GM18867 (cell line): ENCODE data around the gene MAPK1.
A peak's percentile ranks its signal among the peaks of the same experiment; 100 is the strongest.
"Not testable (repeated sequence)": the region's sequence is repeated elsewhere in the genome, so short reads cannot be mapped to it uniquely, and the experiment has no call there.

ENCODE experiments used
- ATAC-seq: cut with Tn5 transposase; IDR thresholded peaks from one replicate; pipeline ENCODE4 v1.9.1; 2021; ENCODE audit warnings: mild to moderate bottlenecking, moderate library complexity; ENCODE audit not compliant: unreplicated experiment

The MAPK1 gene

DNA sequence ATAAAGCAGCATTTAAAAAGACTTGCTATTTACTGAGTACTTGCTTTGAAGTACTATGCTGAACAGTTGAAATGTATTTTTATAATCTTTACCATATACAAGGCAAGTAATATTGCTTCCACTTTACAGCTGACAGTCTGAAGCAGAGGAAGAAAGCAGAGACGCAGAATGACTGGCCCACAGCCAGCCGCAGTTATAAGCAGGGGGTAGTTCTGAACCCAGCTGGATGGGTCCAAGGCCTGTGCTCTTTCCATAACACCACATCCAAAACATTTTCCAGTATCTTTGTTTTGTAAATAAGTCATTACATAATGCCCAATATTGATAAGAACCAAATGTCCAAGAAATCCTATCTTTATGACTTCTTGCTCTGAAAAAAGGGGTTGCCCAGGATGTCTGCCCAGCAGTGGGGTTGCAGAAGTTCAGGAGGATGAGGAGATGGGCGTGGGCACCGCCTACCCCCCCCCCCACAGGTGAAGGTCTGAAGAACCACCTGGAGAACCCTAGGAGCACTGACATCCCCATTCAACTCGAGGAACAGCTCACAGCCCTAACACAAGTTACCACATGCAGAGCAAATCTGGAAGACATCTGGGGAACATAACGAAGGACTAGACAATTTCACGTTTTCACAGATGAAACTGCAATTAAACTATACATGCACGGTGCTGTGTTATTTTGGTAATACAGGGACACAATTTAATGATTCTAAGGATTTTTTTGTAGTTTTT lies 107.6 kb downstream of the MAPK1 start:
- no peak for ATAC-seq

- no peak for ATAC-seq
These were observed 108.4 kb downstream of the MAPK1 start for GRCh38 chr22:21759093-21759492.

DNA sequence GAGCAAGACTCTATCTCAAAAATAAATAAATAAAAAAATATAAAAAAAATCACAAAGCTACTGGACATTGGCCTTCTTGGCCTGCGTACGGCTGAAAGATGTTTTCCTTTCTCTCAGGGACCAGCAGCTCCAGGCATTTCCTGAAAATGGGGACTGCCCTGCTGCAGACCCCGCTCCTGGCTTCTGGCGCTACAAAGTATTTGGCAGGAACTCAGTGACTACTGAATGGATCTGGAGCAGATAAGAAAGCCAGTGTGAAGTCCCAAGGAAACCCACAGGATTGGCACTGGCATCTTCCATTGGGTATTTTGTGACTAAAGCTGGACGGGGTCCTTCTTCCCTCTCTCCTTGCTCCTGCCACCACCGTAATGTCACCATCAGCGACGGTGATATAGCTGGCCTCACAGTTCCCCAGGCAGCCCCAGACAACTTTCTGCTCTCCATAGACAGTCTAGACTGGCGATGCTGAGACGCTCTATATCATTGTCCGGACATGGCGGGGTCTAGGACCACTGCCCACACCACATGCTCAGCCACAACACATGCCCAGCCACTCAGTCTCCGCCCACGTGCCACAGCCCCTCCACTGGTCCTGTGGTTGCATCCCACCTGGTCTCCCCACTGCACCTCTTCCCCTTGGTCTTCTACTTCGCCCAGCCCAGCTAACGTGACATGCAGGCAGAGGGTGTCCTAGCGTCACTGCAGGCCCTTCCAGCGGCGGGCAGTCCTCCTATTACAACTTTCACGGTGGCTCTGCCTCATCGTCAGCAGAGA lies 109.2 kb downstream of the MAPK1 start:
- ATAC-seq: no peak

GRCh38 chr22:21755851-21756284 lies 111.6 kb downstream of the MAPK1 start:
- ATAC-seq: no peak

- no peak for ATAC-seq
These were observed 112.9 kb downstream of the MAPK1 start for GRCh38 chr22:21754523-21754922.

DNA sequence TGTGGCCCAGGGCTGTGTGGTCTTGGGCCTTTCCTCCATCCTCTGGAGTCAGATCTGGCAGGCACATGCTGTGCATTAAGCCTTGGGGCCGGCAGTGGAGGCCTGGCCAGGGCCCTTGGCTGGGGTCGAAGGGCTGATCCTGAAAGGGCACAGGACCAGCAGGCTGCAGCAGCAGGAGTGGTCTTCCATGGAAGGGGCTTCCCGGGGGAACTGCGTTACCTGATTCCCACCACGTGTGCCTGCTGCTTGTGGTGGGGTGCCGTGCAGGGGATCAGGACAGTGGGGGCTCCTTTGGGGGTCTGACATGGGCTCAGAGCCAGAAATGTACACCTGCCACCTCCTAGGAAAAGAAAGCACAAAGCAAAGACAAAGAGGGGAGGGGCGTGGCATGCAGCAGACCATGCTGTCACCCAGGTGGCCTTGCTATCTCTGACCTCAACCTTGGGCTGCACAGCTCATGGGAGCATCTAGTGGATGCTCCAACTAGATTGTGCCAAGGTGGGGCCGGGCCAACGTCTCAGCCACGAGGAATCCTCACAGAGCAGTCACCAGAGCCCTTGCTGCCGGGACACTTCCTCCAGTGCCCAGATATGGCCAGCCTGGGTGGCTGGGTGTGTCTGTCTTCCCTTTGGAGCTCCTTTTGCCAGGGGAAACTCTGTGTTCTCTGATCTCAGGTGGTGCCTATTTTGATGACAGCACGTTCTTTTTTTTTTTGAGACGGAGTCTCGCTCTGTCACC lies 113.9 kb downstream of the MAPK1 start:
- ATAC-seq: no peak

DNA sequence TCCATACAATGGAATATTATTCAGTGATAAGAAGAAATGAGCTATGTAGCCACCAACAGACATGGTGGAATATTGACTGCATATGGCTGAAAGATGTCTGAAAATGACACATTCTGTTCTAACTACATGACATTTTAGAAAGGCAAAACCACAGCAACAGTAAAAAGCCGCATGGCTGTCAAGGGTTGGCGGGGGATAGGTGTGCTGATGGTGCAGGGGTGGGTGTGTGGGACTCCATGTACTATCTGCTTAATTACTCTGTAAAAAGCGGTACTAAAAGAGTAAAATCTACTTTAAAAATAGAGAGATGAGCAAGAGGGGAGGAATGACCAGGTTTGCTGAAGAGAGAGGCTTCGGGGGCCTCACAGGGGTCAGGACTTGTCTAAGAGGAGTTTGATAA lies 115.2 kb downstream of the MAPK1 start:
- no peak for ATAC-seq

DNA sequence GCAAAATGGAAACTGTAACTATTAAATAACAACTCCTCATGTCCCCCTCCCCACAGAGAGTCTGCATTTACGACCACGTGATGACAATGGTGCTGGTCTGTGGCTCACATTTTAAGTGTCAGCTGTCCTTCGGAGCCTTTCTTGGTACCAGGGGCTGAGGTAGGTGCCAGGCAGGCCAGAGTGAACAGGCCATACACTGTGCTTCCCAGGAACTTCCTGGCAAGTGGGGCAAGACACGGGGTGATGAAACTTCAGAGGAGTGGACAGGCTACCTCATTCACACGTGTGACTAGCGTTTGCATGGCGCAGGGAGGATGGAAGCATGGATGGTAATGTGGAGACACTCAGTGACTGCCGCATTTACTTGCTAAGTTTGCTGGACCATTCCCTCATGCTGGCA lies 121.5 kb downstream of the MAPK1 start:
- ATAC-seq: no peak

- ATAC-seq: not testable (repeated sequence)
These were observed 122.5 kb downstream of the MAPK1 start for GRCh38 chr22:21744917-21745316.

DNA sequence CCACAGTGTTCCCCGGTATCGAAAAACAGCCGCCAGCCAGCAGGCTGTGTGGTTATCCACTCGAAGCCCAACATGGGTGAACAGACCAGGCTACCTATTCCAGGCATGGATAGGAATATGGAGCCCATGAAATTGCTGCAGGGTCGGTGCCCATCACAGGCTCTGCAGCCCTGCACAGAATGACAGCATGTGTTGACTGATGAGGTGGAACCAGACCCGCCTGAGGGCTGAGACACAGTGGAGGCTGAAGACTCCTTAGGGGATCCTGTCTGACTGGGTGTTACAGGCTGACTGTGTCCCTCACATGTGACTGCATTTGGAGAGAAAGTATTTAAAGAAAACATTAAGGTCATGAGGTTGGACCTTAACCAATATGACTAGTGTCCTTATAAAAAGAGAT lies 125.7 kb downstream of the MAPK1 start:
- ATAC-seq: no peak

- ATAC-seq: no peak
These were observed 126.4 kb downstream of the MAPK1 start for GRCh38 chr22:21741059-21741458.

GRCh38 chr22:21739828-21740377 lies 127.5 kb downstream of the MAPK1 start:
- ATAC-seq: no peak

DNA sequence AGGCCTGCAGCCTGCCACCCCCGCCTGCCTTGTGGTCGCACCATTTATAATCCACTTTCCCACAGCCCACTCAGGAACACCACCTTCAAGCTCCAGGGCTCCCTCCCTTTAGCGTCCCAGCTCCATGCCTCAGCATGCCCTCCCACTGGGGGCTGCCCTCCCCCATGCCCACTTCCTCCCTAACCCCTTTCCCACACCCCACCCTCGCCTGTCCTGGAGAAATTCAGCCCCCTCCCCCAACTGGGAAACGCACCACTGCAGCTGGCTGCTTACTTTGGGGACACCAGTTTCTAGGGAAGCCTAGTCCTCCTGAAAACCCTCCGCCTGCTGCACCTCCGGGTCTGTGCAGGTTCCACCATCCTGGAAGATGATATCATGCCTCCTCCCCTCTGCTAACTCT lies 128.5 kb downstream of the MAPK1 start:
- ATAC-seq: no peak

DNA sequence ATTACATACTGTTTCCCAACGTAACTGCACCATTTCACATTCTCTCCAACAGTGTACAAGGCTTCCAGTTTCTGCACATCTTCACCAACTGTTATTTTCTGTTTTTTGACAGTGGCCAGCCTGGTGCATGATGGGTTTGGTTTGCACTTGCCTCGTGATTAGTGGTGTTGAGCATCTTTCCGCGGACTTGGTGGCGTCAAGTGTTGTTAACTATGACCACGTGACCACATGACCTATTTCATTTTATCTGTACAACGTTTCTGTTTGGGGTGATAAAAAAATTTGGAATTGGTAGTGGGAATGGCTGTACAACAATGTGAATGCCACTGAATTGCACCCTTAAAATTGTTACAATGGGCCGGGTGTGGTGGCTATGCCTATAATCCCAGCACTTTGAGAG lies 129.4 kb downstream of the MAPK1 start:
- no peak for ATAC-seq

DNA sequence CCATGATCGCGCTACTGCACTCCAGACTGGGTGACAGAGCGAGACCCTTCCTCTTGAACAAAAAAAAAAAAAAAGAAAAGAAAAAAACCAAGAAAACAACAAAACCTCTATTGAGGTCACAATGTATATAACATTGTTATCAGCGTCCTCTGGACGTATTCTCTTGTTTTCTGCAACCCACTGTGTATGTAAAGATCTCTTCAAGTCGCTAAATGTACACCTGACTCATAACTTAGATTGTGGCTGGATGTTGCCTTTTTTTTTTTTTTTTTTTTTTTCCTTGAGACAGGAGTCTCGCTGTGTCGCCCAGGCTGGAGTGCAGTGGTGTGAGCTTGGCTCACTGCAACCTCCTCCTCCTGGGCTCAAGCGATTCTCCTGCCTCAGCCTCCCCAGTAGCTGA lies 130.5 kb downstream of the MAPK1 start:
- no peak for ATAC-seq

DNA sequence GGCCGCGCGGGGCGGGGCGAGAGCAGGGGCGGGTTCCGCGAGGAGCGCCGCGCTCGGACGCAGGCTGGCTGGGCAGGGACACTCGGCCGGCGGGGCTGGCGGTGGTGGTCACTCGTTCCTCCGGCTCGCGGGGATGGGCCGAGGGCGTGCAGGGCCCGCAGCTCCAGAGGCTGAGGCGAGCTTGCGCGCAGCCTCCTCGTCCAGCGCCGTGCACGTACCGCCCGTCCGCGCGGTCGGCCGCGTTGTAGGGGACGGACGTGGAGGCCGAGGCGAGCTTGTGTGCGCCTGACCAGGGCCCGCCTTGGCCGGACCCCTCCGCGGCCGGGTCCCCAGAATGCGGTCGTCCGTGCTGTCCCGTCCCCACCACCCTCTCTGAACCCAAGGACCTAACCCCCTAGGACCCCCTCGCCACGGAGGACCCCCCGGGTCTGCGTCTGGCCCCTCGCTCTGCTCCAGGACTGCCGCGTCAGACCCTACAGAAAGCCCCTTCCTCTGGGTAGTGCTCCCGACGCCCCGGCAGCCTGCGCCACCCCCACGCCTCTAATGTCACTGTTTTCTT lies 131.3 kb downstream of the MAPK1 start:
- ATAC-seq: peak; percentile 11

DNA sequence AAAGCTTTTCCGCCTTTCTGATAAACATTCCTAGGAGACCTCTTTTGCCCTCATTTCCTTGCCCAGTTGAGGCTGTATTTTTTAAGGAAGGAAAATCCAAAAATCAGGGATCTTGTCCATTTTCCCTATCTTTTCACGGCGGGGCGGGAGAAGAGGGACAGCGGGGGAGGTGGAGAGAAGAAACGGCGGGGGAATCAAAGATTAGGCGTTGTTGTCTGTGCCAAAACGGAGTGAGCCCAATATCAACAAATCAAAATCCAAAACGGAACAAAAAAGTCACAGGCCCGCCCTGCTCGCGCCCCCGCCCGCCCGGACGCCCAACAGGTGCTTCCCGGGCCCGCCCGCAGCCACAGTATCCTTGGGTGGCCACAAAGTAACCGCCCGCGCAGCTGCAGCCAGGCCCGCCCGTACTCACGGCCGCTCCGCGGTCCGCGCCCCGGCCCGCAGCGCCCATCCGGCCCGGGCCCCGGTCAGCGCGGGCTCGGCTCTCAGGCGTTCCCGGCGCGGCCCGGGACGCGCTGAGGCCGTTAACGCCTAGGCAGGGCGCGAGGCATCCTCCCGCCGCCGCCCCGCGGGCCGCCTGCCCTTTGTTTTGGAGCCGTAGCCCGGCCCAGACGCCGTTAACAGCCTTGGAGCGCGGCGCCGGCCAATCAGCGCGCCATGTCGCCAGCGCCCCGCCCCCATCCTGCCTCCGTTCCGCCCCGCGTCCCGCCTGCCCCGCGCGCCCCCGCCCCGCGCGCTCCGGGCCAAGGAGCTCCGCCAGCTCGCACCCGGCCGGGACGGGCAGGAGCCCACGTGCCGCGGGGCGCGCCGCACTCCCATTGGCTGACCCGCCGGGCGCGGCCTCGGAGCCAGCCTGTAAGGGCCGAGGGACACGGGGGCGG lies 132.0 kb downstream of the MAPK1 start, which contains the start of gene YPEL1:
YPEL1 (minus strand) TSS at position 595 of the 884 bp plus-strand sequence. CDS start 25,050 bp downstream, outside the sequence.
- ATAC-seq: peak; percentile 77

- no peak for ATAC-seq
These were observed 132.8 kb downstream of the MAPK1 start for GRCh38 chr22:21734540-21735199.

DNA sequence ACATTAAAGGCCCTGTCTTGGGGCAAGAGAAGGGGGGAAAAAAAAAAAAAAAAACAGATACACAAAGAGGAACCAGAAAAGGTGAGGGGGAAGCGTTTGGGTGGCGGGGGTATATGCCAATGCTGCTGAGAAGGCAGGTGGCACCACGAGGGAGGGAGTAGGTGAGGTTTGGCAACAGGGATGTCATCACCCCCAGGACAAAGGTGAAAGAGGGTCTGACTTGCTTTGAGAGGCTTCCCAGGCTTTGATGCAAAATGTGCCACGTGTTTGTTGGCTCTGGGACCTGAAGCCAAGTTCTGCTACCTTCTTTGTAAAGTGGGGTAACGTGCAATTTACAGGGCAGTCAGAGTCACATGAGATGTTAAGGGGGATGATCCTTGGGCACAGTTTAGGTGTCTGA lies 135.9 kb downstream of the MAPK1 start:
- ATAC-seq: no peak
